Mesodermal cell (in vitro differentiated cells): ENCODE measurements around the gene IRS2.

ENCODE experiments used
- H3K27ac ChIP-seq: 2 replicates; pipeline ENCODE4 v1.7.0; 2013; ENCODE audit warnings: mild to moderate bottlenecking, low read depth, low read length, moderate library complexity; ENCODE audit not compliant: severe bottlenecking
- H3K36me3 ChIP-seq: 2 replicates; pipeline ENCODE4 v1.7.1; 2013; ENCODE audit warnings: mild to moderate bottlenecking, low read length, moderate library complexity; ENCODE audit not compliant: control insufficient read depth, insufficient read depth
- H3K4me1 ChIP-seq: one replicate; pipeline ENCODE4 v1.7.1; 2013; ENCODE audit warnings: mild to moderate bottlenecking, low read length; ENCODE audit not compliant: insufficient read depth, control insufficient read depth, poor library complexity, severe bottlenecking
- H3K4me3 ChIP-seq: 2 replicates; pipeline ENCODE4 v1.7.0; 2013; ENCODE audit warnings: low read length, control low read depth, mild to moderate bottlenecking; ENCODE audit not compliant: insufficient read depth, poor library complexity, severe bottlenecking; ENCODE audit errors: extremely low read depth
- H3K9me3 ChIP-seq: 2 replicates; pipeline ENCODE4 v1.7.1; 2013; ENCODE audit warnings: mild to moderate bottlenecking, low read length, moderate library complexity; ENCODE audit not compliant: control insufficient read depth
- WGBS, 2 experiments: methylation state at CpG; one replicate each; pipeline ENCODE4 v1.1.5; 2013; ENCODE audit warnings: missing lambda C conversion rate in 2 of 2; ENCODE audit not compliant: insufficient coverage in 2 of 2; 5-methylcytosine and 5-hydroxymethylcytosine counted together

The IRS2 gene

GRCh38 chr13:109816808-109817203 lies 30.4 kb upstream of the IRS2 start:
- Histone ChIP-seq H3K27ac (no peak overlapping the region), H3K4me1 (peaks cover 3% of the 10 kb centered on the region), H3K9me3 (no peaks in the 10 kb centered on the region), H3K4me3 (no peak overlapping the region), H3K36me3 (no peaks in the 10 kb centered on the region)
- 72 to 83% methylated on average over 4 of the region's 4 CpGs for WGBS, 2 experiments

GRCh38 chr13:109816112-109816807 lies 29.9 kb upstream of the IRS2 start:
- H3K36me3 ChIP-seq = no peaks in the 10 kb centered on the region
- H3K9me3 ChIP-seq = no peaks in the 10 kb centered on the region
- H3K27ac ChIP-seq = no peak overlapping the region
- H3K4me1 ChIP-seq = peaks cover 3% of the 10 kb centered on the region
- WGBS, 2 experiments = 85 to 94% methylated on average over 4 of the region's 5 CpGs
- no peak overlapping the region for H3K4me3 ChIP-seq

DNA sequence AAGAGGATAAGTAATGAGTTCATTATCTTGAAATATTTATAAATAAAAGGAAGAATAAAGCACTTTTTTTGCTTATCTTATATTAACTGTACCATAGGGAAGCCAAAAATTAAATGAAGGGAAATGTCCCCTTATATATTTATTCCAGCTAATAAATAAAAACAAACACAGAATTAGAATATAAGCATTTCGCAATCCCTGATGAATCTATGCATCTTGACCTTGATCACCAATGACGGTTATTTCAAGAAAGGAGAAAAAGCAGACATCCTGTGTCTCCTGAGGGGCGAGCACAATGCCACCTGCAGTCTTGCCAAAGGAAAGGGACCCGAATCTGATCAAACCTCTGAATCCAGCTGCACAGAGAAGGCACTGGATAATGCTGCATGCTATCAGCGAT lies 29.3 kb upstream of the IRS2 start:
- Histone ChIP-seq H3K9me3 (no peaks in the 10 kb centered on the region), H3K27ac (no peak overlapping the region), H3K4me1 (peaks cover 3% of the 10 kb centered on the region), H3K36me3 (no peaks in the 10 kb centered on the region), H3K4me3 (no peak overlapping the region)
- 90 to 96% methylated on average over 4 to 5 of the region's 5 CpGs for WGBS, 2 experiments

GRCh38 chr13:109813663-109814062 lies 27.3 kb upstream of the IRS2 start:
- Histone ChIP-seq H3K27ac (no peak overlapping the region), H3K4me3 (no peak overlapping the region), H3K36me3 (no peaks in the 10 kb centered on the region), H3K9me3 (no peaks in the 10 kb centered on the region), H3K4me1 (peaks cover 3% of the 10 kb centered on the region)

DNA sequence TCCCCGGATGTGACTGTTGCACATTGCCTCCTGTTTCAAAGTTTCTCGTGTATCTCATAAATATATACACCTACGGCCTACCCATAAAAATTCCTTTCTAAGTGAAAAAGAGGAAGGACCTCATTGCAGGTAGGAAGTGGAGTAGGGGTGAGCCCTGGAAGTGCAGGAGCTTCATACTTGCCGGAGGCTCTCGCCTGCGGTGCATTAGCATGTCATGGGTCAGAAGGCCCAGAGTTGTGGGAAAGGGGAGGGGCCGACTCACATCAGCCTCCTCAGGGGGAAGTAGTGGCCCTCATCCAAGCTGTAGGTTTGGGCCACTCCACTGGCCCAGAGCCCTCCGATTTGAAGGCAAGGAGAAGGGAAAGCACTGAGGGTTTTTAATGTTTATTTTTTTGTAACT lies 26.0 kb upstream of the IRS2 start:
- WGBS, 2 experiments = 60 to 94% methylated on average over 1 to 4 of the region's 8 CpGs
- no peaks in the 10 kb centered on the region for H3K36me3 ChIP-seq
- H3K27ac ChIP-seq = no peak overlapping the region
- no peak overlapping the region for H3K4me3 ChIP-seq
- H3K4me1 ChIP-seq = peaks cover 3% of the 10 kb centered on the region
- no peaks in the 10 kb centered on the region for H3K9me3 ChIP-seq

DNA sequence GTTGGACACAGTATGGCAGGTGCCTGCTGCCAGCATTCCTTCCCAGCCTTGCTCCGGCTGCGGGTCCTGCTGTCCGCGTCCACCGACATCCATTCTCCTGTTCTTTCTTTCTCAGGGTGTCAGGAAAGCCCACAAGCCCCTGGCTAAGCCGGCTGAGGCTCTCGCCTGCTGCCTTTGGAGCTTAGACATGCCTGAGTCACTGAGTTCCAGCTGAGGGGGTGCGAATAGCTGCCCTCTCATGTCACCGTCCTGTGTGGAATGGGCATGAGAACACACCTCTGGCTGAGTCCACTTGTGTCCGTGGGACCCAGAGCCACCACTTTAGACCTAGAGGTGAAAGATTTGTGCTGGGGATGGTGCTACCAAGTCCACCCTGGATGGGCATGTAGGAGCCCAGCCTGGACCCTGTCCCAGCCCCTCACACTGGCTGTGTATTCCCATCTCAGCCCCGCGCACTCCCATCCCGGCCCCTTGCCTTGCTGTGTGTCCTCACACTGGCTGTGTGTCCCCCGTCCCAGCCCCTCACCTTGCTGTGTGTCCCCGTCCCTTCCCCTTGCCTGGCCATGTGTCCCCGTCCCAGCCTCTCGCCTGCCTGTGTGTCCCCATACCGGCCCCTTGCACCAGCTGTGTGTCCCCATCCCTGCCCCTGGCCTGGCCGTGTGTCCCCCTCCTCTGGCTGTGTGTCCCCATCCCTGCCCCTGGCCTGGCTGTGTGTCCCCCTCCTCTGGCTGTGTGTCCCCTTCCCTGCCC lies 24.6 kb upstream of the IRS2 start:
- Histone ChIP-seq H3K36me3 (no peaks in the 10 kb centered on the region), H3K4me1 (no peaks in the 10 kb centered on the region), H3K4me3 (no peak overlapping the region), H3K9me3 (no peaks in the 10 kb centered on the region), H3K27ac (no peak overlapping the region)
- 85 to 87% methylated on average over 17 to 19 of the region's 19 CpGs for WGBS, 2 experiments

DNA sequence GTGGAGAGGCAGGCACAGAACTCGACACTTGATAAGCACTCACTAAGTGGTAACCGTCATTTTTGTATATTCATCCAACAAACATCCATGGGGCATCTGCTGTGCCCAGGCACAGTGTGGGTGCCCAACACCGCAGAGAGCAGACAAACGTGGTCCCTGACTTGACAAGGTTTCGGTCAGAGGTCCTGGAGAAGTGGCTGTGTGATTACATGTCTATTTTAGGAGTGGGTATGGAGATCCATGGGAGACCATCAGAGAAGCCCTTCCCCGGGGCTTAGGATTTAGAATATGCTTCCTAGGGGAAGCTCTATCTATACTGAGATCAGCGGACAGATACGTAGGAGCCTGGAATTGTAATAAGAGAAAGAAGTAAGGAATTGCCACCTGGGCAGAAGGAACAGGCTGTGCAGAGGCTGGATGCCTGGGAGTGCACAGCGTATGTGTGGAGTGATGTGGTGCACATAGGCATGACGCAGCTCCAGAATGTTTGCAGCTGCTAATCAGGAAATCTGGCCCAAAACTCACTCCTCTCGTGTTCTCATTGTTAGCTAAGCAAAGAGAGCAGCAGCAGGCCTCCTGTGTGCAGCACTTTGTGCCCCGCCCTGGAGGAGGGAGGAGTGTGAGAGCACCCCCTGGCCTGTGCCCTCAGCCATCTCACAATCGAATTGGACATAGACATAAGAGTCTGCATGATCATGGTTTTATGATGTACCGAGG lies 23.0 kb upstream of the IRS2 start:
- Histone ChIP-seq H3K36me3 (no peaks in the 10 kb centered on the region), H3K4me1 (no peaks in the 10 kb centered on the region), H3K27ac (no peak overlapping the region), H3K9me3 (no peaks in the 10 kb centered on the region), H3K4me3 (no peak overlapping the region)
- WGBS, 2 experiments = 87 to 94% methylated on average over 8 to 11 of the region's 14 CpGs

- Histone ChIP-seq H3K4me1 (no peaks in the 10 kb centered on the region), H3K27ac (no peak overlapping the region), H3K36me3 (no peaks in the 10 kb centered on the region), H3K9me3 (no peaks in the 10 kb centered on the region), H3K4me3 (no peak overlapping the region)
- WGBS, 2 experiments = no CpG with 5 or more reads among the region's 3 CpGs
Measured at GRCh38 chr13:109807345-109807744, 21.0 kb upstream of the IRS2 start.

GRCh38 chr13:109804654-109805053 lies 18.3 kb upstream of the IRS2 start:
- Histone ChIP-seq H3K36me3 (no peaks in the 10 kb centered on the region), H3K4me1 (no peaks in the 10 kb centered on the region), H3K4me3 (no peak overlapping the region), H3K9me3 (no peaks in the 10 kb centered on the region), H3K27ac (no peak overlapping the region)
- WGBS, 2 experiments = 77 to 83% methylated on average over 7 to 9 of the region's 9 CpGs

DNA sequence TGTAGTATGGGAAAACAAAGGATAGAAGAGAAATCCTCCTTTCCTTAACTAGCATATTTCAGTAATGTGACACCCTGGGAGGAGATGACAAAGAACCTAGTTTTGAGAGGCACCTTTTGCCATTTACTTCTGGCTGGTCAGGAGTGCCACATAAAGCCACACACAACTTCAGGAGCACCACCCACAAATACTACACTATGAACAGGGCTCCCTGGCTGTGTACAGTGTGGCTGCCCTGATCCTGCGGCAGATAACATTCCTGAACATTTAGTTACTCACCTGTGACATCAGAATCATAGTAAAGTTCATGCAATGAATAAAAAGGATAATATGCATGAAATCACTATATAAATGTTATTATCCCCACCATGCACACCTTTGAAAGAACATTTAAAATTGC lies 17.4 kb upstream of the IRS2 start:
- H3K4me1 ChIP-seq = no peaks in the 10 kb centered on the region
- no peak overlapping the region for H3K4me3 ChIP-seq
- H3K27ac ChIP-seq = no peak overlapping the region
- H3K36me3 ChIP-seq = no peaks in the 10 kb centered on the region
- no peaks in the 10 kb centered on the region for H3K9me3 ChIP-seq
- no CpG with 5 or more reads among the region's 1 CpG for WGBS, 2 experiments

- Histone ChIP-seq H3K4me1 (no peaks in the 10 kb centered on the region), H3K9me3 (no peaks in the 10 kb centered on the region), H3K27ac (no peak overlapping the region), H3K36me3 (no peaks in the 10 kb centered on the region), H3K4me3 (no peak overlapping the region)
- 98 to 100% methylated on average over 3 to 4 of the region's 4 CpGs for WGBS, 2 experiments
Measured at GRCh38 chr13:109802936-109803335, 16.6 kb upstream of the IRS2 start.
